ENCODE results near the gene SEPTIN10.
"Not testable (repeated sequence)": the region's sequence is repeated elsewhere in the genome, so short reads cannot be mapped to it uniquely, and the experiment has no call there.

Gene SEPTIN10

GRCh38 chr2:109545828-109546713, 67.7 kb downstream of the SEPTIN10 start:
- peak; percentile 4 to 28 for DNase-seq (ENCODE audit: low read depth in 2 of 2)

DNA sequence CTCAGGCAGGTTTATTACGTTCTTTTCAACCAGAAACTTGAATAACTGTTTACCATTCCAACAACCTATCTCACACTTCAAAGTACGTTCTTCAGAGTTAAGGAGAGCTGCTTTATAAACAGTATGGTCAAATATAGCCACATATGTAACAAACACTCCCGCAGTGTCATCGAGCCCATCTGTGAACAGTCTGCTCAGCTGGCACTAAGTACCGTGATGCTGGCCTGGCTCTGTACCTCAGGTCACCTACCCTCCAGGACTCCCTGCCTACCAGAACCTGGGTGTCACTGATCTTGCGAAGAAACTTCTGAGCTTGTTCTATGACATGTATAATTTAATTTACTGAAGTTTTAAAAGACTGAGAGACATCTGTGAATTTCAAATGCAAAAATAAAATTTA, 71.4 kb downstream of the SEPTIN10 start:
- no peak for DNase-seq (ENCODE audit: low read depth in 2 of 2)

GRCh38 chr2:109538546-109538945, 75.2 kb downstream of the SEPTIN10 start:
- no peak for DNase-seq (ENCODE audit: low read depth in 2 of 2)

GRCh38 chr2:109537565-109538222, 76.1 kb downstream of the SEPTIN10 start:
- DNase-seq (ENCODE audit: low read depth in 2 of 2) = no peak

DNA sequence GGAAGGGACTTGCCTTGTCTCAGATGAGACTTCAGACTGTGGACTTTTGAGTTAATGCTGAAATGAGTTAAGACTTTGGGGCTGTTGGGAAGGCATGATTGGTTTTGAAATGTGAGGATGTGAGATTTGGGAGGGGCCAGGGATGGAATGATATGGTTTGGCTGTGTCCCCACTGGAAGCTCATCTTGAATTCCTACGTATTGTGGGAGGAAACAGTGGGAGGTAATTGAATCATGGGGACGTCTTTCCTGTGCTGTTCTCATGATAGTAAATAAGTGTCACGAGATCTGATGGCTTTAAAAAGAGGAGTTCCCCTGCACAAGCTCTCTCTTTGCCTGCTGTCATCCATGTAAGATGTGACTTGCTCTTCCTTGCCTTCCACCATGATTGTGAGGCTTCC, 77.2 kb downstream of the SEPTIN10 start:
- DNase-seq (ENCODE audit: low read depth in 2 of 2) = not testable (repeated sequence)

GRCh38 chr2:109535217-109535946, 78.4 kb downstream of the SEPTIN10 start:
- no peak for DNase-seq (ENCODE audit: low read depth in 2 of 2)

GRCh38 chr2:109533823-109534222, 79.9 kb downstream of the SEPTIN10 start:
- DNase-seq (ENCODE audit: low read depth in 2 of 2) = no peak

- no peak for DNase-seq (ENCODE audit: low read depth in 2 of 2)
Measured at GRCh38 chr2:109532728-109533076, 81.1 kb downstream of the SEPTIN10 start.

DNA sequence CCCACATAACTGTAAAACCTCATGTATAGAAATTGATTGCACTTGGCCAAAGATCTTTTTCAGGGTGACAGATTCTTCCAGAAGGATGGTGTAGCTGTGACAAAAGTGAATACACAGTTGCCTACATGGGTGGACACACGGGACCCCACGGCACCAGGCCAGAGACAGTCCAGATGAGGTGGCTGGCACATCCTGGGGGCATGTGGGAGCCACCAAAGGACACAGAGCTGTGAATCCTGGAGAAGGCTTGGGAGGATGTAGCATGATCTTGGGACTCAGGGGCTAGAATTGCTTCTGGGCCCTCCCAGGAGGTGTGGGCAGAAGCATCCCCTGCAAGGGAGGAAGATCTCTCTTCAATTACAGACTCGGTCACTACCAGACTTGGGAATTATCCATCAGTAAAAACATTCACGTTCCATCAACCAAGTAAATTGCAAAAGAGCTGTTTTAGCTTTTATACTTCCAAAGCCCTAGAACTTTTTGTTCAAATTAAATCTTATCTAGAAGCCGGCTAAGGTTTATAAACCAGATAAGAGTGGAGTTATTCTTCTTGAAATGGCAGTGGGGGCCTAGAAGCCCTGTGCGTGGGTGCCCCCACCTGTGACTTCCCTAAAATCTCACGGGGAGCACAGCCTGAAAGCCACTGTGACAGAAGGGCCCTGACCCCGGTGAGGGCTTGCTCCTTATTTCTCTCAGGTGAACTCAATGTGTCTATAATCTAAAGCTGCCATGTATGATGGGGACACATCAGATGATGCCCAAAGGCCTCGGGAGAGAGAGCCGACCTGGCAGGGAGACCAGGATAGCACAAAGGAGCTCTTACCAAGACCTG, 81.7 kb downstream of the SEPTIN10 start:
- no peak for DNase-seq (ENCODE audit: low read depth in 2 of 2)

- no peak for DNase-seq (ENCODE audit: low read depth in 2 of 2)
Measured at GRCh38 chr2:109531221-109531620, 82.5 kb downstream of the SEPTIN10 start.

GRCh38 chr2:109530712-109531111, 83.1 kb downstream of the SEPTIN10 start:
- DNase-seq (ENCODE audit: low read depth in 2 of 2) = no peak

- no peak for DNase-seq (ENCODE audit: low read depth in 2 of 2)
Measured at GRCh38 chr2:109529532-109530449, 84.0 kb downstream of the SEPTIN10 start.

GRCh38 chr2:109528811-109529501, 84.8 kb downstream of the SEPTIN10 start:
- DNase-seq (ENCODE audit: low read depth in 2 of 2) = no peak

GRCh38 chr2:109527846-109528705, 85.7 kb downstream of the SEPTIN10 start:
- DNase-seq (ENCODE audit: low read depth in 2 of 2) = no peak

DNA sequence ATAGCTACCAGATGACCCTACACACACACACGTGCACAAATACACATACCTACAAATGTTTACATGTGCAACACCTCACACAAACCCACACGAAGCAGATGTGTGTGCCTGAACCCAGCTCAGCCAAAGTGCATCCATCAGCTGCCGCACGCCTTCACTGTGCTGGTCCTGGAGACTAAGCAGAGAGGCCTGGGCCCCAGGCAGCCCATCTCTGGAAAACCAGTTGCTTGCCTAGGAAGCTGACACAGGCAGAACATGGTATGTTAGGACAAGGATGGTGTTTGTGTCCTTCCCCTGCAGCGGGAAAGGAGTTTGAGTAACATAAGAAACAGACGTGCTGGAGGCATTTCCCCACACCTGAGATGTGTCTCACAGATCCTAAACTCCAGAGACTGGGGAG, 86.7 kb downstream of the SEPTIN10 start:
- DNase-seq (ENCODE audit: low read depth in 2 of 2) = no peak

DNA sequence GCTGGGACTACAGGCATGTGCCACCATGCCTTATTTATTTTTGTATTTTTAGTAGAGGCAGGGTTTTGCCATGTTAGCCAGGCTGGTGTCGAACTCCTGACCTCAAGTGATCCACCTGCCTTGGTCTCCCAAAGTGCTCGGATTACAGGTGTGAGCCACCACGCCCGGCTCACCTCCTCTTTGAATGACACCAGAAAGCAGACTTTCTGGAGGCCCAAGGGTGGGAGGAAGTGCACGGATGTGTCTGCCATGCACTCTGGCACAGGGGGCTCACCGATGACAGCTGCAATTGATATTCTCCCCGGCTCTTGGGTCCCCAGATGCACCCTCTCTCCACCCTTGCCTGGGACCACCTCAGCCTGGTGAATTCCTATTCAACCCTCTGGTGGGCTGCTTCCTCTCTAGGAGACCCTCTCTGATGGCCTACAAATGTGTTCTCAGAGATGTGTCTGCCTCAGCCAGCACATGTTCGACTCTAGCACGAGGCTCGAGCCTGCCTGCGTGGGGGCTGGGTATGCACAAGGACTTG, 87.3 kb downstream of the SEPTIN10 start:
- DNase-seq (ENCODE audit: low read depth in 2 of 2) = no peak

DNA sequence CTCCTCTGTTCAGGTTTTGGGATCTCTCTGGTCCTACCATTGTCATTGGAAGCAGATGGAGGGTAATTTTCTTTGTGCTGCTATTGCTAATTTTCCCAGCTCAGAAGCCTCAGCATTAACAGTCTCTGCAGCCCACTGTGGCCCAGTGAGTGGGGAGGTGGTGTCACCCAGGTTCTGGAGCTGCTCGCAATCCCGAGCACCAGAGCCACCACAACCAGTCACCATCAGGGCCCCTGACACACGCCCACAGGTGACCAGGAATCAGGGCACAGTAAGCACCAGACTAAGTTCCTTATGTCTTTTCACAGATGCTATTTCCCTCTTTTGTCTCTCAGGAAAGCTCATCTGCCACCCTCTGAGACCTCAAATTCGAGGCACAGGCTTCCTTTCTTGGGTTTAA, 87.9 kb downstream of the SEPTIN10 start:
- no peak for DNase-seq (ENCODE audit: low read depth in 2 of 2)

GRCh38 chr2:109523536-109524361, 90.0 kb downstream of the SEPTIN10 start:
- DNase-seq (ENCODE audit: low read depth in 2 of 2) = no peak

All from activated CD8-positive, alpha-beta memory T cell treated with anti-CD3 and anti-CD28 coated beads for 4 hours (primary cell).